OCI-LY7 (cell line): ENCODE results near the gene SLC26A8.

Source experiments
- CTCF ChIP-seq: fragments of 200-600 bp; sonication (generic); conservative IDR thresholded peaks from 2 replicates; pipeline ENCODE4 v1.5.1; 2014; ENCODE audit warnings: mild to moderate bottlenecking, antibody characterized with exemption, low read length, moderate library complexity, mixed read lengths
- EZH2phosphoT487 ChIP-seq: fragments of 200-600 bp; sonication (generic); IDR thresholded peaks from 2 replicates; pipeline ENCODE4 v1.6.1; 2018; ENCODE audit warnings: low read depth, borderline replicate concordance, mild to moderate bottlenecking, mixed run types, antibody characterized with exemption, low read length, moderate library complexity, mixed read lengths

DNA sequence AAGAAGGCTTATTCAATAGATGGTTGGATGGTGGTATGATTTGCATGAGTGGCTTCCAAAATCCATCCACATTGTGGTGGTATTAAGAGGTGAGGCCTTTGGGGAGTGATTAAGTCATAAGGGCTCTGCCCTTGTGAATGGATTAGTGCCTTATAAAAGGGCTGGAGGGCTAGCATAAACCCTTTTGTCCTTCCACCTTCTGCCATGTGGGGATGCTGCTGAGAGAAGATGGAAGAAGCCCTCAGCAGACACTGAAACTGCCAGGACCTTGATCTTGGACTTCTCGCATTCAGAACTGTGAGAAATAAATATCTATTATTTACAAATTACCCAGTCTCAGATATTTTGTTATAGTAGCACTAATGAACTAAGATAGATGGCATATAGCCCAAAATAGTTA lies 75.7 kb downstream of the SLC26A8 start:
- peak; percentile 60 for TF ChIP-seq CTCF
- no peak for TF ChIP-seq EZH2phosphoT487
